ENCODE results near the gene FRZB.
"Not testable (repeated sequence)": the region's sequence is repeated elsewhere in the genome, so short reads cannot be mapped to it uniquely, and the experiment has no call there.

Gene FRZB

GRCh38 chr2:182887753-182888415 lies 21.4 kb upstream of the FRZB start:
- no peak for DNase-seq

GRCh38 chr2:182887093-182887492 lies 20.7 kb upstream of the FRZB start:
- DNase-seq = no peak

- no peak for DNase-seq
Observed at GRCh38 chr2:182885771-182886170, 19.3 kb upstream of the FRZB start.

GRCh38 chr2:182883451-182883850 lies 17.0 kb upstream of the FRZB start:
- no peak for DNase-seq

- DNase-seq = not testable (repeated sequence)
Observed at GRCh38 chr2:182880100-182880499, 13.7 kb upstream of the FRZB start.

GRCh38 chr2:182876653-182877052 lies 10.2 kb upstream of the FRZB start:
- DNase-seq = not testable (repeated sequence)

- DNase-seq = no peak
Observed at GRCh38 chr2:182870227-182870626, 3.8 kb upstream of the FRZB start.

- no peak for DNase-seq
Observed at GRCh38 chr2:182868054-182868796, 1.8 kb upstream of the FRZB start.

- no peak for DNase-seq
Observed at GRCh38 chr2:182867426-182868053, 1.1 kb upstream of the FRZB start.

- no peak for DNase-seq
Observed at GRCh38 chr2:182866095-182866460, 359 bp downstream of the FRZB start.

GRCh38 chr2:182864949-182865570 lies 1.4 kb downstream of the FRZB start:
- DNase-seq = no peak

- no peak for DNase-seq
Observed at GRCh38 chr2:182863642-182864041, 2.8 kb downstream of the FRZB start.

- no peak for DNase-seq
Observed at GRCh38 chr2:182862091-182862490, 4.3 kb downstream of the FRZB start.

- no peak for DNase-seq
Observed at GRCh38 chr2:182860858-182861257, 5.6 kb downstream of the FRZB start.

GRCh38 chr2:182858671-182859070 lies 7.8 kb downstream of the FRZB start:
- DNase-seq = no peak

- no peak for DNase-seq
Observed at GRCh38 chr2:182855376-182855775, 11.1 kb downstream of the FRZB start.

GRCh38 chr2:182854375-182855105 lies 11.9 kb downstream of the FRZB start:
- no peak for DNase-seq

GRCh38 chr2:182852801-182853200 lies 13.6 kb downstream of the FRZB start:
- no peak for DNase-seq

GRCh38 chr2:182852090-182852489 lies 14.3 kb downstream of the FRZB start:
- no peak for DNase-seq

- no peak for DNase-seq
Observed at GRCh38 chr2:182845794-182846417, 20.5 kb downstream of the FRZB start.

GRCh38 chr2:182836451-182836850 lies 30.0 kb downstream of the FRZB start:
- no peak for DNase-seq

- no peak for DNase-seq
Observed at GRCh38 chr2:182834293-182834692, 32.1 kb downstream of the FRZB start.
